ENCODE measurements around the gene GCK. TPM values are rescaled to one million over a fixed set of nuclear protein-coding genes. Genes with fewer than 3 reads are reported as not detected.

GCK gene
- total RNA-seq, 4 donors from 2014 or later = 0.16 to 0.96 TPM; not detected in 2

DNA sequence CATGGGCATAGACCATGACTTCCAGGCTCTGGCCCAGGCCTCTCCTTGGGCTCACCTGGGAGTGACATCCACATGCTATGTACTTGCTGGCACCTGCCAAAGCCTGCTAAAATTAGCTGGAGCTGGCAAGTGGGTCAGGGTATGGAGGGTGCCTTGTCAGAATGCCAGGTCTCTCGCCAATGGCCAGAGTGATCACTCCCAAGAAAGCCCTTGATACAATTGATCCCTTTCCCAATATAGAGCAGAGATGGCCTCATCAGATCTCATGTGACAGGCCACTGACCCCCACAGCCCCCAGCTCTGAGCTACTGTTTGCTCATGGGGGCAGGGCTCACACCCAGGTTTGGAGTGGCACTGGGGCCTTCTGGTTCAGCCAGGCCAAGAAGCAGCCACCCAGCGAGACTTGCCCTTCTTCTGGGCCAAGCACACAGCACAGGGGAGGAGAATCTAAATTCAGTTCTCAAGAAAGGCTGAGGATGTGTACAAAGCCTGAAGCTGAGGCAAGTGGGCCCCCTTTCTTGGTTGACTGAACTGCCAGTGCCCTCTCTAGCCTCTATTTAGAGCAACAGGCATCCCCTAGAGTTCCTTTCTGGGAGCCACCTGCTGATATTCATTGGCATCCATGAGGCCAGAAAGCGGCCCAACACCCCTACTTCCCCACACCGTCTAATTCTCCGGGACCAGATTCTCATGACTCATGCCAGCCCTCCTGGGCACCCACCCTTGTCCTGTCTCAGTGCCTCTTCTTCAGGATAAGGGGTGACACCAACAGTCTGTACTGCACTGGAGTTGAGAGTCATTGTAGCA lies 29.2 kb downstream of the GCK start:
- H3K4me1 ChIP-seq = no peaks in the 10 kb centered on the region
- intact Hi-C loops (cut with DNase I; ENCODE audit: low total_unique reads) (no loop called here), in situ Hi-C loops (cut with MboI; ENCODE audit: low pct_ligation_motif_present in 1 of 4, low pct_unique_long_range_greater_than_20kb in 1 of 4, low sequenced_read_pairs in 3 of 4) (no loop called here)
- TF ChIP-seq EP300 (IDR thresholded peaks at IDR 0.05; ENCODE audit: low read depth) (no peak), POLR2AphosphoS5 (IDR thresholded peaks at IDR 0.05) (no peak), POLR2A (IDR thresholded peaks at IDR 0.05) (no peak)
- TF ChIP-seq, protein P1, sequence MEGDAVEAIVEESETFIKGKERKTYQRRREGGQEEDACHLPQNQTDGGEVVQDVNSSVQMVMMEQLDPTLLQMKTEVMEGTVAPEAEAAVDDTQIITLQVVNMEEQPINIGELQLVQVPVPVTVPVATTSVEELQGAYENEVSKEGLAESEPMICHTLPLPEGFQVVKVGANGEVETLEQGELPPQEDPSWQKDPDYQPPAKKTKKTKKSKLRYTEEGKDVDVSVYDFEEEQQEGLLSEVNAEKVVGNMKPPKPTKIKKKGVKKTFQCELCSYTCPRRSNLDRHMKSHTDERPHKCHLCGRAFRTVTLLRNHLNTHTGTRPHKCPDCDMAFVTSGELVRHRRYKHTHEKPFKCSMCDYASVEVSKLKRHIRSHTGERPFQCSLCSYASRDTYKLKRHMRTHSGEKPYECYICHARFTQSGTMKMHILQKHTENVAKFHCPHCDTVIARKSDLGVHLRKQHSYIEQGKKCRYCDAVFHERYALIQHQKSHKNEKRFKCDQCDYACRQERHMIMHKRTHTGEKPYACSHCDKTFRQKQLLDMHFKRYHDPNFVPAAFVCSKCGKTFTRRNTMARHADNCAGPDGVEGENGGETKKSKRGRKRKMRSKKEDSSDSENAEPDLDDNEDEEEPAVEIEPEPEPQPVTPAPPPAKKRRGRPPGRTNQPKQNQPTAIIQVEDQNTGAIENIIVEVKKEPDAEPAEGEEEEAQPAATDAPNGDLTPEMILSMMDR (IDR thresholded peaks at IDR 0.05) = no peak
- H3K4me3 ChIP-seq = no peak overlapping the region
- no peak for DNase-seq
- H3K9me3 ChIP-seq = no peaks in the 10 kb centered on the region
- no peaks in the 10 kb centered on the region for H3K27me3 ChIP-seq
- WGBS, 2 donors (ENCODE audit: low coverage in 1 of 2) = 89% methylated on average over 5 of the region's 5 CpGs; no CpG with 5 or more reads in 1 of the 2 donors
- no peak overlapping the region for H3K27ac ChIP-seq
- no peaks in the 10 kb centered on the region for H3K36me3 ChIP-seq

DNA sequence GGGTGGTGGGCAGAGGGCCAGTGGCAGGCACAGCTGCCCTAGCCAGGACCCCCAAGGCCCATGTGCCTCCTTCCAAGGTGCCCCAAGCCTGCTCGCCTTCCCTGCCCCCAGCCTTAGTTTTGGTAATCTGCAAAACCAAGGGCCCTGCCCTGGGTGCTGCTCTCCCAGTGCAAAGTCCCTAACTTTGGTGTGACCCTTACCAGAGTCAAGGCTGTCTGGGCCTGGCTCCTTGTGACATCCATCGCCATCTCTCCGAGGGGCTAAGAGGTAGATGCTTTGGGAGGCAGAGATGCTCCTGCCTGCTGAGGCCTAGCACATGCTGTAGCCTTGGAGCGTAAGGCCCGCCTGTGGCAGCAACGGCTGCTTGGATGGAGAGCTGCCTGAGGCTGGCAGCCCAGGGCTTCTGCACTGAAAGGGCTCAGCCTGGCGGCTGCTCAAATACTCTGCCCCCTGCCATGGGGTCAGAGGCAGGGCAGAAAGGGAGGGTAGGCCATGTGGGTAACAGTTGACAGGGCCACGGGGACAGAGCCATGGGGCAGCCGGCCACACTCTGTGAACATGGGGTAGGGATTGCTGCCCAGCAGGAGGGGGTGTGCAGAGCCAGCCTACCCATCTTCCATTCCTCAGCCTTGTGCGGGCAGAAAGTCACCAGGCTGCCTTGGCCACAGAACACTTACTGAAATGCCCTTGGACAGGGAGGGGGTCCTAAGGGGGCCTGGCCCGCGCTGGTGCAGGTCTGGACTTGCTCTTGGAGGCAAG lies 30.2 kb downstream of the GCK start:
- Histone ChIP-seq H3K27ac (no peak overlapping the region), H3K27me3 (no peaks in the 10 kb centered on the region), H3K36me3 (no peaks in the 10 kb centered on the region), H3K9me3 (no peaks in the 10 kb centered on the region), H3K4me3 (no peak overlapping the region), H3K4me1 (no peaks in the 10 kb centered on the region)
- TF ChIP-seq POLR2AphosphoS5 (IDR thresholded peaks at IDR 0.05) (no peak), POLR2A (IDR thresholded peaks at IDR 0.05) (no peak)
- TF ChIP-seq, protein P1 (IDR thresholded peaks at IDR 0.05) = no peak
- in situ Hi-C loops (cut with MboI; ENCODE audit: low pct_ligation_motif_present in 1 of 4, low pct_unique_long_range_greater_than_20kb in 1 of 4, low sequenced_read_pairs in 3 of 4) (no loop called here), intact Hi-C loops (cut with DNase I; ENCODE audit: low total_unique reads) (no loop called here)
- no peak for DNase-seq
- 94% methylated on average over 12 of the region's 12 CpGs; no CpG with 5 or more reads in 1 of the 2 donors for WGBS, 2 donors (ENCODE audit: low coverage in 1 of 2)

DNA sequence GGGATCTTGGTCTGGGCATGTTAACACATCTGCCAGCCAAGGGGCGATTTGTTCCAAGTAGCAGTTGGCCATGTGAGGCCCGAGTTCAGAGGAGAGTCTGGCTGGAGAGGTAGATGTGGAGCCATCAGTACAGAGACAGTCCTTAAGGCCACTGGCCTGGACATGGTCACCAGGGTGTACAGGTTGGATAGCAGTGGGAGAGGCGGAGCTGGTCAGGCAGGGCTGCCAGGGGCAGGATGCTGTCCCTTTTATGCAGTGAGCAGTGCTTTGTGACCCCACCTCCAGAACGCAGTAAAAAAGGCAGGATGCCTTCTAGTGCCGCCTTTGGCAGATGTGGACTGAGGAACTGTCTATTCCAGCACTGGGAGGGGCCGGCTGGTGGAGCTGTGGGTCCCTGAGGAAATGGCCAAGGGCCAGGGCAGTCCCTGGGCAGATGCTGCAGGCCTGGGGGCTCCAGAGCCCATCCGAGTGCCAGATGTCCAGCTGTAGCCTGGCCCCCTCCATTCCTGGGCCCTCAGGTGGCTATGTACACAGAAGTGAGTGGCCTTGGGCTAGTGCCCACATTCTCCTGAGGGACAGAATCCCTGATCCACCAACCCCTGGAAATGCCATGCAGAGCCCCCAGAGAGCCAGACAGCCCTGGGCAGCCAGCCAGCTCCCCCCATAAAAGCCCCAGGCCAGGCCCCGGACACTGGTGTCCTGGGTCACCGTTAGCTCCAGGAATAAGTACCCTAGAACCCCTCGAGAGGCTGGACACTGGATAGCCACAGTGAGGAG lies 31.0 kb downstream of the GCK start:
- TF ChIP-seq POLR2AphosphoS5 (IDR thresholded peaks at IDR 0.05) (no peak), POLR2A (IDR thresholded peaks at IDR 0.05) (no peak), EP300 (IDR thresholded peaks at IDR 0.05; ENCODE audit: low read depth) (no peak)
- TF ChIP-seq, protein P1 (IDR thresholded peaks at IDR 0.05) = no peak
- WGBS, 2 donors (ENCODE audit: low coverage in 1 of 2) = 67 to 80% methylated on average over 1 to 9 of the region's 10 CpGs
- no peaks in the 10 kb centered on the region for H3K9me3 ChIP-seq
- no peaks in the 10 kb centered on the region for H3K36me3 ChIP-seq
- intact Hi-C loops (cut with DNase I; ENCODE audit: low total_unique reads) = no loop called here
- no peak overlapping the region for H3K27ac ChIP-seq
- H3K27me3 ChIP-seq = no peaks in the 10 kb centered on the region
- no peak for DNase-seq
- in situ Hi-C loops (cut with MboI; ENCODE audit: low pct_ligation_motif_present in 1 of 4, low pct_unique_long_range_greater_than_20kb in 1 of 4, low sequenced_read_pairs in 3 of 4) = no loop called here
- no peaks in the 10 kb centered on the region for H3K4me1 ChIP-seq
- no peak overlapping the region for H3K4me3 ChIP-seq
